ENCODE data around the gene SSTR3.
"Not testable (repeated sequence)": the region's sequence is repeated elsewhere in the genome, so short reads cannot be mapped to it uniquely, and the experiment has no call there.

Gene SSTR3

DNA sequence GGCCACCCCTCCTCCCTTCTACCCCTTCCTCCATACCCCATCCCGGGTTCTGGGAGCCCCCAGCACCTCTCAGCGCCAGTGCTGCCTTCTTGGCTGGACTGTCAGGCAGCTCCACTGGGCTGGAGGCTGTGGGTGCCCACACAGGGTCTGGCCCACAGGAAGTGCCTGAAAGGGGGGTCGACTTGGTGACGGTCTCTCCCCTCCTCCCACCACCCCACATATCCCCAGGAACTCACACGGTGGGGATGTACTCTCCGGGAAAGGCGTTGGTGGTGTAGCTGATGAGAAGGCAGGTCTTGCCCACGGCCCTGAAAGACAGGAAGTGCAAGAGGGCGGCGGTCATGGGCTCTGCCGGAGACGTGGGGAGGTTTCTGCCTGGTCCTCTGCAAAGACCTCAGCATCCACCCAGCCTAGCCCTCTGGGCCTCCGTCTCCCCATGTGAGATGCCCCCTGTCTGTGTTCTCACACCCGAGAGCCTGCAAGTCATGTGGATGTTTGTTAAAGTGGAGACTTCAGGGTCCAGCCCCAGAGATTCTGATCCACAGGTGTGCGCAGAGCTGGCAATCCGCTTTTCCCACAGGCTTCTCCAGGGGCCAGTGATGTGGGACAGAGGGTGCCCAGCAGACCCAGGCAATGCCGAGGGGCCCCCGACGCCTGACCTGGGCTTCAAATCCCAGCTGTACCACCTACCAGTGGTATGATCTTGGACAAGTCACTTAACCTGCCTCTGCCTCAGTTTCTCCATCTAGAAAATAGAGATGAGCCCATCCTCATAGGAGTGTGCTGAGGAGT lies 29.3 kb upstream of the SSTR3 start:
- DNase-seq, result no peak

DNA sequence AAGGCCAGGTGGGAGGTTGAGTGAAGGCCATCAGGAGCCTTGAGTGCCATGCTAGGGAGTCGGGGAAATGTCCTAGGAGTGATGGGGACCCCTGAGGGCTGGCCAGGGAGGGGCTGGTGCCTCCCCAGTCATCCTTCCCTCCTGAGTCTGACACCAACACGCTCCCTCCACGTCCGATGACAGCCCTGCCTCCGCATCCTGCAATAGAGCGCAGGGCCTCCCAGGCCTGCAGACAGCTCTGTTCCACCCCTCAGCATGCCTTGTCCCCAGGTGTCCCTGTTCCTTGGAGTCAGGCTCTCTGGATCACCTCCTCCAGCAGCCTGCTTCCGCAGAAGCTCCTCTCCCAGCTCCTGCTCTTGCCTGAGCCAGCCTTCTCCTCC lies 28.7 kb upstream of the SSTR3 start:
- no peak for DNase-seq

DNA sequence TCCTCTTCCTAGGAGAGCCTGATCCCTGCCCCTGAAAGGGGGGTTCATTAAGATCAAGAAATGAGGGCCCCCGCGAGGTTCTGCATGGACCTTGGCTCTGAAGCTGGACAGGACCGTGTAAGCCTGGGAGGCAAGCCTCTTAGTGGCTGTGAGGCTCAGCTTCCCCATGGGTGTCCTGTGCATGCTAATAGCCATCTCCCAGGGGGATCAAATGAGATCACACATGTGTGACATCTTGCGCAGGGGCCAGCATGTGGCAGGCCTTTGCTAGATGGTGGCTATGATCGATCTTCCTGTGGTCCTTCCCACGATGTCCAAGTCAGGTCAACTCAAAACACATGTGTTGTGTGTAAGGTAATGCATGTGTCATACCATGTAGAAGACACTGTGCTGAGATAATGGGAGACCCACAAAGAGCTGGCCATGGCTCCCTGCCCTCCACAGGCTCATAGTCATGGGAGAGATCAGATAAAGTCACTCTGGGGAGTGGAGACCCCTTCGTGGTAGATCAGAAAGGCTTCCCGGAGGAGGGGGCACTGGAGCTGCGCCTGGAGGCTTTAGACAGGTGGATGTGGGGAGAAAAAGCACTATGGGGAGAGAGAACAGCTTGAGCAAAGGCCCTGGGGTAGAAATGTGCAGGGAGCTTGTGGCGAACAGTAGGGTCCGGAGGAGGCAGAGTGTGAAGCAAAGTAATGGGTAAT lies 28.1 kb upstream of the SSTR3 start:
- DNase-seq, result no peak

DNA sequence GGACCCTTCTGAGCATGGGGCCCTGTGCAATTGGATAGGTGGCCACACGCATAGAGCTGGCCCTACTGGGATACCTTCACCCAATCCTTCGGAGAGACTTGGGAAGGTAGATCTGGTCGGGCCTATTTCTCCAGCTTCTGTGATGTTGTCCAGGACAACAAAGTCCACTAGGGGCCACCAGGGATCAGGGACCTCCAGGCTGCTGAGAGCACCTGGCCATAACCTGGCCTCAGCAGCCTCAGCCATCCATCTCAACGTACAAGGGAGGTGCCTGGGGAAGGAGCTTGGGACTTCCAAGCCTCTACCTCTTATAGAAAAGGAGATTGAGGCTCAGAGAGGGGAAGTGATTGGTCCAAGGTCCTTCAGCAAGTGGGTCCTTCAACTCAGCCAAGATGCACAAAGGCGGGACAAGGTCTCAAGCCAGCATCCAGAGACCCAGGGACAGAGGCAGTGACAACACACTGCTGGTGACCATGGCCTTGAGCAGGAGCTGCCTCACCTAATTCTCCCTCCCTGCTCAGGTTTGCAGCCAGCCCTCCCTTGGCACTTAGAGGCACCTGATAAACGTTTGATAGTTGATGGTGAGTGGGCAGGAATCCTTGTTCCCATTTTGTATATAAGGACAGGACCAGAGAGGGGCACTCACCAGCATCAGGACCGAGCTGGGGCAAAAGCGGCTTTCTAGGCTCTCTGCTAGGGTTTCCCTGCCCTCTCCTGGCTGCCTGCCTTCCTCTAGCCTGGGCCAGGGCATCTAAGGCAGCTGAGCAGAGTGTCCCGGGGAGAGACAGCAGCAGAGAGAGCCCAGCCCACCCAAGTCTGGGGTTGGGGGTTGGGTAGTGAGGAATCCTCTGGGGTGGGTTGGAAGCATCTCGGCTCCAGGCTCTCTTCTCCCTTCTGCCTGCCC lies 27.3 kb upstream of the SSTR3 start:
- no peak for DNase-seq

DNA sequence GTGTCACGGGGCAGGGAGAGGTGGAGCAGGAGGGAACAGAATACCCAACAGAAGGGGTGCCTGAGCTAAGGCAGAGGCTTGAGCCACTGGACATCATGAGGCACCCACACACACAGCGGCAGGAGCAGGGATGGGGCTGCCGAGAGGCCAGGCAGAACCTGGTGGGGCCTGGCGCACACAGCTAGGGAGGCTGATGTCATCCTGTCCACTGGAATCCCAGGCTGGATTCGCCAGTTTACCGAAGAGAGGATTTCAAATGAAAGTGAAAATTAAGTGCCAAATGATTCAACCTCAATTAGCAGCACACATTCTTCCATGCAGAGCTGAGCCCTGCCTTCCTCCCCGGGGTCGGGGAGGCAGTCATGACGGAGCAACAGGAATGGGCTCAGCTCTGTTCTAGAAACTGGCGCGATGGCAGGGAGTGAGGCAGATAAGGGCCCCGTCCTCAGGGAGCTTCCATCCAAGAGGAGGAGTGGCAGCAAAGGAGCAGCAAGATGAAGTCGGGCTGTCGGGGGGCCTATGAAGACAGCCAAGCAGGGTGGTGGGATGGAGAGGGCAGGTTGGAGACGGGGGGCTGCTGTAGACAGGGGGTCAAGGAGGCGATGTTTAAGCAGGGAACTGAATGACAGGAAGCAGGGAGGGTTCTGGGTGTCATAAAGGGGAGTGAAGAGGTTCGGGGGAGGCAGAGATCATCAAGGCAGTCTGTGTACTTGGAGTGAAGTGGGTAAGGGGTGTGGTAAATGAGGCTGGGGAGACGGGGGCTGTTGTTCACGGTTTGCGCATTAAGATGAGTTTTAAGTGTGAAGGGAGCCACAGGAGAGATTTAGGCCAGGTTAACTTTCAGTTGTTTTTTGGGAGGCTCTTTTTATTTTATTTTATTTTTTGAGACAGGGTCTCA lies 25.3 kb upstream of the SSTR3 start:
- DNase-seq, result no peak

DNA sequence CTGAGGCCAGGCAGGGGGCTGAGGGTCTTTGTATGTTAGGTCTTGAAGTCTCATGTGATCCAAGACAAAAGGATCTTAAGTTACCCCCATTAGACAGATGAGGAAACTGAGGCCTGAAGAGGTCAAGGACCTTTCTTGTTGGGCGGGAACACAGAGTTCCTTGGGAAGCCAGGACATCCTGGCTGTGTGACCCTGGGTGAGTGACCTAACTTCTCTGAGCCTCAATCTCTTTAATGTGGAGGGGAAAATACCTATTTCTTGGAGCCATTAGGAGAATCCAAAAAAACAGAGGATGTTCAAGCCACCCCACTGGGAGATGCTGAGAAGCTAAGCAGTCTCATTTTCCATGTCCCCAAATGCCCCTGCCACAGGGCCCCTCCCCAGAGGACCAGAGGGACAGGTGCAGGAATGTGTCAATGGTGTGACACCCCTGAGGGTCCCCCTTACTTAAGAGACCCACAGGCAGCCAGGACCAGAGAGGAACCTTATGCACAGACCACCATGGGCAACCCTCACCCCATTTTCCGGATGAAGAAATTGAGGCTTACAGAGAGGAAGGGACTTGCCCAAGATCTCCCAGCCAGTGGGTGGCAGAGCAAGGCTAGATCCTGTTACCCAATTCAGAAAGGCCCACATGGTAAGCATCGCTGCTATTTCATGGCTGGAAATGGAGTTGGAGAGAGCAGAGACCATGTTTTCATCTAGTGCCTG lies 23.8 kb upstream of the SSTR3 start:
- no peak for DNase-seq

DNA sequence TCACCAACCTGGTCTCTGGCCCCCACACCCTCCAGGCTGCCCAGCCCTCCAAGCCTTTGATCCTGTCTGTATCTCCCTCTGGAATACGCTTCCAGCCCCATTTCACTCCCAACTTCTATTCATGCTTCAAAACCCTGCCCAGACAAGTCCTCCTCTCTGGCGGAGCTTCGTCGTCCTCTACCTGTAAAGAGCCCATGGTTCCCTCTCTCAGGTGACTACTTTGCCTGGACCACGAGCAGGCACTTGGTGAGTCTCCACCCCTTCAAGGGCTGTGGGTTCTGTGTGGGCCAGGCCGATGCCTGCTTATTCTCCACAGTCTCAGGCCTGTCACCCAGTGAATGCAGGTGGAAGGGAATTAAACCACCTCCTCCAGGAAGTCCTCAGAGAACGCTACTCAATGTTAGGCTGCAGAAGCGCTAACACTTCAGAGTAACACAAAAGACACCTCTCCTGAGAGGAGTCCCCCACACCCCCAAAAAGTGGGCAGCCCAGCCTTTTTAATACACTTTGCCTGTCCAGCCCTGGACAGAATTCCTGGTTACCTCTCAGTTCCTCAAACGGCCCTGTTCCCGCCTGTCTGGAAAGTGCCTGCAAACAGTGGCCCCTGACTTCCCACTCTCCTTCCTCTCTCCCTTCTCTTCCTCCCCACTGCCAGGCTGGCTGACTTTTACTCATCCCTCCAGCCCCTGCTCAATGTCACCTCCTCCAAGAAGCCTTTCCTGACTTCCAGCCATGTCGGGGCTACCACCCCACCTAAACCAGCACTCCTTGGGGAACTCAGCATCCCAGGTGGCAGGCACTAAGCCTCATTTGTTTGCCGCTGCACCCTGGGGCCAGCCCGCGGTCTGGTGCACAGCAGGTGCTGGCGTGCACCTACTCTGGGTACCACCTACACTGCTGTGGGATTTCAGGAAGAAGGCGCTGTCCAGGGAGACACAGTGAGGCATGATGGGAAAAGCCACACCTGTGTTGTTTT lies 22.7 kb upstream of the SSTR3 start:
- no peak for DNase-seq

DNA sequence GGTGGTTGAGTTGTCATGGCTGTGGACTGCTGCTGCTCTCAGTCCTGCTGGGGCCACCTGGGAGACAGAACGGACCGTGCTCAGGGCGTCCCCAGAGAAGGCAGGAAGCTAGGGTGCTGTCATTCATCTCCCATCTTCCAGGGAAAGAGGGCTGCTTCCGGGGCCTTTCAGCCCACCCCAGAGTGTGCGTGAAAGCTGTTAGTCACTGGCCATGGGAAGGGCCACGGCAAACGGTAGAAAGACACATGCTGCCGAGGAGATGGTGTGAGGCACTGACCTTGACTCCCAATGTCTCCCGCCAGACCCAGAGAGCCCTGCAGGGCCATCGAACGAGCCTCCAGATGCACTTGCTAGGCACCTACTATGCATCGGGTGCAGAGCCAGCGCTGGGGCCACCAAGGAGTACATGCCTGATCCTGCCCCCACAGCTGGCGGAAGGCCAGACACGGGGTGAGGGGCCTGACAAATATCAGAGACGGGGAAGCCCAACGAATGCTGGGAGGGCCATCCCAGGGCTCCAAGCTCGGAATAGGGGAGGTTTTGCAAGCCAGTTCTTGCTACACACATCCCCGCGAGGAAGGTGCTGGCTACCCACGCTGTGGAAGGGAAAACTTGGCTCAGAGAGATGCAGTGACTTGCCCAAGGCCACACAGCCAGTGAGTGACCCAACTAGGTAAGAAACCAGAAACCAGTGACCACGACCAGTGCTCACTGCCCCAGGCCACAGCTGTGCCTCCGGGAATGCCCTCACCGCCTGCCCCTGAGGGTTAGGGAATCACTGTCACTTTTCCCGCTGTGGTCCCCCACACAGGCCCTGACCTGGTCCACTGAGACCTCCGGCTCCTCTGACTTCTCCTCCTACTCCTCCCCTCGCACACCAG lies 21.7 kb upstream of the SSTR3 start:
- DNase-seq, result no peak

DNA sequence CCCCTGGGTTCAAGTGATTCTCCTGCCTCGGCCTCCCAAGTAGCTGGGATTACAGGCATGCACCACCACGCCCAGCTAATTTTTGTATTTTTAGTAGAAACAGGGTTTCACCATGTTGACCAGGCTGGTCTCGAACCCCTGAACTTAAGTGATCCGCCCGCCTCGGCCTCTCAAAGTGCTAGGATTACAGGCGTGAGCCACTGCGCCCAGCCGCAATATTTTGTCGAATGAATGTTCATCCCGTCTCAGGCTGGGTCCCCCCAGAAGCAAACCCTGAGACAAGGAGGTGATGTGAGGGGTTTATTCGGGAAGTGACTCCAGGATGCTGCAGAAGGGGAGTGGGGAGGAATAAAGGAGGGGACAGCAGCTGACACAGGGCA lies 21.1 kb upstream of the SSTR3 start:
- not testable (repeated sequence) for DNase-seq

DNA sequence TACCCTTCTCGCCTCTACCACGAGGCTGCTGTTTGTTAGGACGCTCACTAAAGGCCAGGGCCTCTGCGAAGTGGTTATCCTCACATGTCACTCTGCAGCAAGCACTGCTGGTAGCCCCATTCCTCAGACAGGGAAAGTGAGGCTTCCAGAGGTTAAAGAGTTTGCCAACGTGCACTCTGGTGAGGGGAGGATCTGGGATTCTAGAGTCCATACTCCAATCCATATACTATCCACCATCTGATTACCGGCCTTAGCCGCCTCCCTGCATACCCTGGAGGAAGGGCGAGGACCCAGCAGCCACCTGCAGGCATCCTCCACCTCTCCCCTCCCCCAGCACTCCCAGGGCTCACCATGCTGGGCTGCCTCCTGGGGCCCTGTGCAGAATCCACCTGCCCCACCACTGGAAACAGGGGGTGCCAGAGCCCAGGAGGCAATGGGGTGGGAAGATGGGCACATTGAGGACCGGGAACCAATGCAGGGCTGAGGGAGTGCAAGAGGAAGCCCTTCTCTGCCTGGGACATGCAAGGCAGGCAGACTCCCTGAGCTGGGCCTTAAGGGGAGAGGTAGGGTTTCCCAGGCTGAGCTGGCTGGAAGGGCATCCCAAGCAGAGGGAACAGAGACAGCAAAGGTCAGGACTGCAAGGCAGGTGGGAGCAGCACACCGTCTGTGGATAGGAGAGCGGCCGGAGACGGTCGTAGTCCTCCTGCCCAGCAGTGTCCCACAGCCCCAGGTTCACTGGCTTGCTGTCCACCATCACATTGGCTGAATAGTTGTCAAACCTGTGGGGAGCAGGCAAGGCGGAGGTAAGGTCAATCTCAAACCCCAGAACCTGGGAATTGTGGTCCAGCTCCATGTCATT lies 20.1 kb upstream of the SSTR3 start:
- no peak for DNase-seq

DNA sequence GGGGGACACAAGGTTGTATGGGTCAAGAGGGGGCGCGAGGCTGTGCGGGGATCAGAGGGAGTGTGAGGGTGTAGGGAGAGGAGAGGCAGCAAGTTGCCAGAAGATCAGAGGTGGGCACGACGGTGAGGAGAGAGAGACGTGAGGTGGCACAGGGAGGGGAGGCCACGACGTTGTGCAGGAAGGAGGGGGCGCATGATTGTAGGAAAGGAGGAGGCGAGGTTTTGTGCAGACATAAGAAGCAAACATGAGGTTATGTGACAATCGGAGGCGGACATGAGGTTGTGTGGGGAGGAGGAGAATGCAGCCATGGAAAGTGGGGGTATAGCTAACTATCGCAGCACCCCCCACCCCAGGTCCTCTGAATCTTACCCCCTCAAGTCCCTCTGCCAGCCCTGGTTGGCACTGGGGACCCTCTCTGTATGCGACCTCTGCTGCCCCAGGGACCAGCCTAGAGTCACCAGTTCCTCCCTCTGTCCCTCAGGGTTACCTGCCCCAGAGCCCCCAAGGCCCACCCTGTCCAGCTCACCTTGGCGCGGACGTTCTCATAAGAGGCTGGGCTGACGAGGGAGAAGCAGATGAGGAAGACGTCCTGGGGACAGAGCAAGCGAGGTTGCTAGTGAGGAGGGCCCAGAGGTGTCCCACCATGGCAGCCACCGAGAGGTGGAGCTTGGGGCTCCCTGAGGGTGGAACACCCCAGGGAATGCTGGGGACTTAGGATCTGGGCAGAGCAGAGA lies 19.3 kb upstream of the SSTR3 start:
- no peak for DNase-seq

DNA sequence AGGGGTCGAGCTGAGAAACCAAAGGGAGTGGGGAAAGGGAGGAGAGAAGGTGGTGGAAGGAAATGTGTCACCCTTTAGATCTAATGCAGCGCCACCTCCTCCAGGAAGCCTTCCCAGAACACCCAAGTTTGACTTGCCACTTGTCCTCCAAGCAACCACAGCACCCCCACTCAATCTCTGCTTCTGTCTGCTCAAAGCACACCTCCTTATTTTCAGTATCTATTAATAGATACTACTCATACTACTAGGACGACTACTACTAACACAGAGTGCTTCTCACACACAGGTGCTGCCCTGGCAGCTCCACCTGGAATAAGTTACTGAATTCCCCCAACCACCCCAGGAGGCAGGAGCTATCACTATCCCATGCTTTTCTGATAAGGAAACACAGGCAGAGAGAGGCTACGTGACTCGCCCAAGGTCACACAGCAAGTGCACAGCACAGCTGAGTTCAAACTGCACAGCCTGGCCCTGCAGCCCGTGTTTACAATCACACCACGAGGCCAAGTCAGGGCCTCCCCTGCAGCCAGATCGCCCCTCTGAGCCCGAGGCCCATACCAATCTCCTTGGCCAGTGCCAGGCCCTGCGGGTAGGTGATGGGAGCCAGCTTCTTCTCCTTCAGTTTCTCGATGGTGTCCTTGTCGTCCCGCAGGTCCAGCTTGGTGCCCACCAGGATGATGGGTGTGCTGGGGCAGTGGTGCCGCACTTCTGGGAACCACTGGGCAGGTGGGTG lies 18.6 kb upstream of the SSTR3 start:
- no peak for DNase-seq

DNA sequence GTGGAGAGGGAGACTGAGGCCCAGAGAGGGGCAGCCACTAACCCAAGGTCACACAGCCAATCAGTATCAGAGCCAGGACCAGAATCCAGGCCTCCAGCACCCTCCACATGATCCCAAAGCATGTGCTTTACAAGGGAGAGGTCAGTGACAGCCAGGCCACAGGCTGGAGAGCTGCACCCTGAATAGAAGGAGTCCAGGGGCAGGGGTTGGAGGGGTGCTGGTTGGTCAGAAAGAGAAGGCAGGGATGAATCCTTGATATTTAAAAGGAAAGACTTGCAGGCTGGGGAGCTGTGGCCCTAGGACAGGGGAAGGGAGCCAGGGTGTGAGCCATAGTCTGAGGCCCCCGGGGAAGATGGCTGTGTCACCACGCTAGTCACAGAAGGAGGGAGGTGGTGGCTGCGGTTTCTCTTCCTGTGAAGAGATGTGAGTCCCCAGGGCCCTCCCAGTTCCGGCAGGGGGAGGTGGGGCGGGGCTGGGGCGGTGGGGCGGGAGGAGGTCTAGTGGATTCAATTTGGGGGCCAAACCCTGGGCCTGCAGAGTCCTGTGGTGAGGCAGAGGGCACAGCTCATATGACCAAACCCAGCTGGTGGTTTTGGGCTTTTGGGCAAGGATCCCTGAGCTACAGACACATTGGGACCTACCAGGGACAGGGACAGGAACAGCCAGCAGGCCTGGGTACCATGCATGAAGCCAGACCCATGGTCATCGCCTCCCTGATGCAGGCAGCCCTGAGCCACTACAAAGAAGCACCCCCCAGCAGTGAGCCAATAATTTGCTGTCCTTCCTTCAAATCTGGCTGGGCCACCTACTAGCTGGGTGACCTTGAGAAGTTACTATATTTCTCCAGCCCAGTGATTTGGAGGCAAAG lies 17.8 kb upstream of the SSTR3 start:
- no peak for DNase-seq

DNA sequence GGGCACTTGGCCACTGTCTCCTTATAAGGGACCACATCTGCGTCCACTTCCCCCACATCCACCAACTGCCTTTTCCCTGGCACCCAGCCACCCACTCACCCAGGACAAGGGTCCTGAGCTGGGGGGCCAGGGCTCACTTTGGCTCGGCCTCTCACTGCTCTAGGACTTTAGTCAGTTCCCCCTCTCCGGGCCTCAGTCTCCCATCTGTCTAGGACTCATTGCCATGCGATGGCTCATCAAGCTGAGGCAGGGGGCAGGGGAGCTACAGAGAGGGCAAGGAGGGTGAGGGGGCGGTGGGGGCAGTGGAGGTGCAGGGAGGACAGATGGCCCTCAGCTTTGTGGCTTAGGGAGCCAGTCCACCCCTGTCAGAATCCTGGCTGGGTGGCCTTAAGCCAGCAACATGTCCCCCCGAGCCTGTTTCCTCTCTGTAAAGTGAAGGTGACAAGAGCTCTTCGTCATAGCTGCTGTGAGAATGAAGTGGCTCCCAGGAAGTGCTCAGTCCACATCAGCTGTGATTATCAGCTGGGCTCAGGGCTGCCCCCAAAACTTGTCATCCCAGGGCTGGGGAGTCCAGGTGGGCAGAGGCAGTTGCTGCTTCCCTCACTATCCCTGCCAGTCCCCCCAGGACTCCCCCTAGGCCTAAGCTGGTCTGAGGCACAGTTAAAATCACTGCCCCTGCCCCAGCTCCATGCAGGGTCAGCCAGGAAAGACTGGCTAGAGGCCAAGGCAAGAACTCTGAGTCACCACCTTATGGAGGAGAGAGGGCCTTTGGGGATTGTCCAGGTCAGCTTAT lies 16.9 kb upstream of the SSTR3 start:
- DNase-seq, result no peak

All from NCI-H1930 (cell line).